Fibroblast of skin of right quadriceps (primary cell): Measurements from ENCODE around the gene SLC9A9.
A peak's percentile ranks its signal among the peaks of the same experiment; 100 is the strongest.

ENCODE experiments used
- DNase-seq: peaks from one replicate; pipeline ENCODE4 v3.0.0-alpha.2; 2013

Gene SLC9A9

GRCh38 chr3:143344516-143345165, 503.6 kb downstream of the SLC9A9 start:
- DNase-seq = no peak

- DNase-seq = no peak
These were observed 504.3 kb downstream of the SLC9A9 start for GRCh38 chr3:143343944-143344343.

GRCh38 chr3:143343031-143343430, 505.2 kb downstream of the SLC9A9 start:
- DNase-seq = no peak

- DNase-seq = no peak
These were observed 508.8 kb downstream of the SLC9A9 start for GRCh38 chr3:143339451-143339850.

- DNase-seq = no peak
These were observed 510.9 kb downstream of the SLC9A9 start for GRCh38 chr3:143337387-143337786.

- no peak for DNase-seq
These were observed 514.0 kb downstream of the SLC9A9 start for GRCh38 chr3:143334231-143334630.

GRCh38 chr3:143333367-143333766, 514.9 kb downstream of the SLC9A9 start:
- DNase-seq = no peak

GRCh38 chr3:143332026-143332425, 516.2 kb downstream of the SLC9A9 start:
- peak; percentile 25 for DNase-seq

GRCh38 chr3:143331350-143331749, 516.9 kb downstream of the SLC9A9 start:
- DNase-seq = peak; percentile 49

GRCh38 chr3:143330296-143330868, 517.9 kb downstream of the SLC9A9 start:
- no peak for DNase-seq

GRCh38 chr3:143329567-143330211, 518.6 kb downstream of the SLC9A9 start:
- DNase-seq = peak; percentile 8

GRCh38 chr3:143328451-143328850, 519.8 kb downstream of the SLC9A9 start:
- no peak for DNase-seq

- no peak for DNase-seq
These were observed 521.1 kb downstream of the SLC9A9 start for GRCh38 chr3:143326983-143327778.

GRCh38 chr3:143321058-143321769, 527.1 kb downstream of the SLC9A9 start:
- no peak for DNase-seq

- no peak for DNase-seq
These were observed 532.5 kb downstream of the SLC9A9 start for GRCh38 chr3:143315766-143316165.

GRCh38 chr3:143314251-143315093, 533.8 kb downstream of the SLC9A9 start:
- DNase-seq = peak; percentile 26

- no peak for DNase-seq
These were observed 534.4 kb downstream of the SLC9A9 start for GRCh38 chr3:143313893-143314188.

GRCh38 chr3:143313025-143313892, 535.0 kb downstream of the SLC9A9 start:
- DNase-seq = no peak

- no peak for DNase-seq
These were observed 537.2 kb downstream of the SLC9A9 start for GRCh38 chr3:143311096-143311495.

- no peak for DNase-seq
These were observed 538.6 kb downstream of the SLC9A9 start for GRCh38 chr3:143309705-143310104.

- DNase-seq = peak; percentile 38
These were observed 540.6 kb downstream of the SLC9A9 start for GRCh38 chr3:143307613-143308183.
